HepG2 (cell line): Measurements from ENCODE around the gene SENP5. TPM values are rescaled to one million over a fixed set of nuclear protein-coding genes. Genes with fewer than 3 reads are reported as not detected.

ENCODE experiments used
- CREM ChIP-seq, 2 experiments: sonication (generic) in 1 of 2; formaldehyde crosslinking in 1 of 2; IDR thresholded peaks; 2 replicates each; pipeline versions ENCODE4 v1.4.0 to v1.6.1; 2016 to 2020; ENCODE audit warnings: antibody characterized with exemption in 1 of 2, mild to moderate bottlenecking in 1 of 2, missing genetic modification reagents in 1 of 2
- EED ChIP-seq: sonication (generic); formaldehyde crosslinking; IDR thresholded peaks from 2 replicates; pipeline ENCODE4 v1.5.0; 2020; ENCODE audit warnings: mild to moderate bottlenecking, missing genetic modification reagents
- FOXP1 ChIP-seq, 2 experiments: fragments of 450-650 bp in 1 of 2; IDR thresholded peaks; 2 replicates each; pipeline ENCODE4 v1.6.1; 2017 to 2018; ENCODE audit warnings: antibody characterized with exemption in 1 of 2
- HOXA3 ChIP-seq: sonication (generic); formaldehyde crosslinking; IDR thresholded peaks from 2 replicates; pipeline ENCODE4 v1.5.0; 2020; ENCODE audit warnings: missing genetic modification reagents
- KDM6A ChIP-seq: IDR thresholded peaks from 2 replicates; pipeline ENCODE4 v1.6.1; 2016; ENCODE audit warnings: low read depth
- NCOA2 ChIP-seq: sonication (generic); formaldehyde crosslinking; IDR thresholded peaks from 2 replicates; pipeline ENCODE4 v1.8.0; 2022; ENCODE audit warnings: inconsistent platforms
- NFYB ChIP-seq: sonication (generic); formaldehyde crosslinking; IDR thresholded peaks from 2 replicates; pipeline ENCODE4 v1.4.0; 2020; ENCODE audit warnings: missing genetic modification reagents
- SETDB1 ChIP-seq: sonication (generic); formaldehyde crosslinking; IDR thresholded peaks from 2 replicates; pipeline ENCODE4 v1.5.1; 2020; ENCODE audit warnings: missing genetic modification reagents, mild to moderate bottlenecking, borderline replicate concordance
- TRAFD1 ChIP-seq: sonication (generic); formaldehyde crosslinking; IDR thresholded peaks from 2 replicates; pipeline ENCODE4 v1.5.1; 2020; ENCODE audit warnings: missing genetic modification reagents, mild to moderate bottlenecking, borderline replicate concordance
- ZMYM4 ChIP-seq: sonication (generic); formaldehyde crosslinking; IDR thresholded peaks from 2 replicates; pipeline ENCODE4 v1.8.1; 2023; ENCODE audit warnings: mild to moderate bottlenecking, missing genetic modification reagents
- ZNF143 ChIP-seq: sonication (generic); formaldehyde crosslinking; IDR thresholded peaks from 2 replicates; pipeline ENCODE4 v1.4.0; 2020; ENCODE audit warnings: missing genetic modification reagents
- ZNF224 ChIP-seq: sonication (generic); formaldehyde crosslinking; IDR thresholded peaks from 2 replicates; pipeline ENCODE4 v1.5.0; 2020; ENCODE audit warnings: mild to moderate bottlenecking, missing genetic modification reagents
- ZNF556 ChIP-seq: sonication (generic); formaldehyde crosslinking; IDR thresholded peaks from 2 replicates; pipeline ENCODE4 v1.4.0; 2020; ENCODE audit warnings: mild to moderate bottlenecking, missing genetic modification reagents, borderline replicate concordance
- ZNF558 ChIP-seq: sonication (generic); formaldehyde crosslinking; IDR thresholded peaks from 2 replicates; pipeline ENCODE4 v1.9.0; 2022; ENCODE audit warnings: mild to moderate bottlenecking, missing genetic modification reagents, borderline replicate concordance
- ZNF761 ChIP-seq: sonication (generic); formaldehyde crosslinking; conservative IDR thresholded peaks from 2 replicates; pipeline ENCODE4 v1.4.0; 2020; ENCODE audit warnings: mild to moderate bottlenecking, missing genetic modification reagents
- polyA plus RNA-seq, 8 experiments: library from polyadenylated mRNA; depleted of rRNA in 3 of 8; stranded (reverse) in 7 of 8; unstranded in 1 of 8; fragments of >200 nt; fragmentation: Illumina TruSeq in 4 of 8; extraction: Trizol in 4 of 8; gene quantifications; 2 replicates each; pipeline versions ENCODE4 v1.2.1 to v1.2.3, GENCODE V29; 2011 to 2016; ENCODE audit warnings: low read depth in 4 of 8, missing spikeins in 1 of 8, mixed read lengths in 1 of 8; ENCODE audit not compliant: insufficient read depth in 1 of 8
- total RNA-seq, 5 experiments: library from RNA; depleted of rRNA; stranded (reverse); fragments of >200 nt; fragmentation: Illumina TruSeq; extraction: Trizol; gene quantifications; 2 replicates each; pipeline ENCODE4 v1.2.3, GENCODE V29; 2016; ENCODE audit warnings: low read depth in 1 of 5
- TF ChIP-seq, protein P1 (sequence below): IDR thresholded peaks from 2 replicates; pipeline ENCODE4 v1.6.1; 2016; ENCODE audit warnings: low read depth, control low read depth
- TF ChIP-seq, protein P2 (sequence below): sonication (generic); formaldehyde crosslinking; IDR thresholded peaks from 2 replicates; pipeline ENCODE4 v1.4.0; 2020; ENCODE audit warnings: missing genetic modification reagents

The SENP5 gene
- total and polyA plus RNA-seq, 2 of the 13 experiments (the other 11 are each of a cell fraction or from before 2014, with no cell fraction given) = 17.6 to 30.9 TPM

DNA sequence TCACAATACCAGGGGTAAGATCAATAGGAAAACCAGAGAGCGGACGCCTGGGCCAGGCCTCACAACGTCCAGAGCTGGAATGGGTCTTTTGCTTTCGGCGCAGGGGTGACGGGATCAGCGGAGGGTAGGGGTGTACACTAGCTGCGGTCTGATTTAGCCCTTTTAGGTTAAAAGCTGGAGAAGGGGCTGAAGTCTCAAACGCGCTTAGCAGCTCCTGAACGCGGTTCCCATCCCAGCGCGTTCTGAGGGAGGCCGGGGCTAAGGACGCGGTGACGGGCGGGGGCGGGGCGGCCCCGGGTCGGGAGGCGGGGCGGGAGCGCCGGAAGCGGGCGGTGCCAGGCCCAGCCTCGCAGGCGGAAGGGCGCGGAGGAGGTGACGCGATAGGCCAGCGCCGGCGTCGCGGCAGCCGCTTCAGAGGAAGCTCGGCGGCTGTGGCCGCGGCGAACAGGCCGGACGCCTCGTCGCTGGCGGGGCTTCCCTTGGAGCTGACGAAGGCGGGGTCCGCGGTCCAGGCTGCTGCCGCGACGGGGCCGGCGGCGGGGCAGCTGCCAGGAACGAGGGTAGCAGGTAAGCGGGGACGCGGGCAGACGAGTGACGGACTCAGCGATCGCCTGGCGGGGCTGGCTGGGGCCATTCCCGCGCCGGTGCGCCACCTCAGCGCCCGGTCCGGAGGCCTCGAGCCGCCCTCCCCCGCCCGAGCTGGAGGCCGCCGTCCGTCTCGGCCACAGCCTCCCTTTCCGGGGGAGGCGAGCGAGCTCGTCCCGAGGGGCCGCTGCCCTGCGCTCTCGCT, at the start of gene SENP5 (continued):
- TF ChIP-seq, protein P1, sequence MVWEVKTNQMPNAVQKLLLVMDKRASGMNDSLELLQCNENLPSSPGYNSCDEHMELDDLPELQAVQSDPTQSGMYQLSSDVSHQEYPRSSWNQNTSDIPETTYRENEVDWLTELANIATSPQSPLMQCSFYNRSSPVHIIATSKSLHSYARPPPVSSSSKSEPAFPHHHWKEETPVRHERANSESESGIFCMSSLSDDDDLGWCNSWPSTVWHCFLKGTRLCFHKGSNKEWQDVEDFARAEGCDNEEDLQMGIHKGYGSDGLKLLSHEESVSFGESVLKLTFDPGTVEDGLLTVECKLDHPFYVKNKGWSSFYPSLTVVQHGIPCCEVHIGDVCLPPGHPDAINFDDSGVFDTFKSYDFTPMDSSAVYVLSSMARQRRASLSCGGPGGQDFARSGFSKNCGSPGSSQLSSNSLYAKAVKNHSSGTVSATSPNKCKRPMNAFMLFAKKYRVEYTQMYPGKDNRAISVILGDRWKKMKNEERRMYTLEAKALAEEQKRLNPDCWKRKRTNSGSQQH = 0 out of 2 replicates have a peak, but pooled peaks have one; percentile 33
- TF ChIP-seq NCOA2 (CRISPR knock-in tag) (no peak; the same call in 1 of the 2 replicates), SETDB1 (CRISPR knock-in tag) (no peak), KDM6A (CRISPR knock-in tag) (no peak), TRAFD1 (CRISPR knock-in tag) (no peak; the same call in 1 of the 2 replicates), FOXP1 (IDR thresholded peaks at IDR 0.05) (no peak), FOXP1 (CRISPR knock-in tag; IDR thresholded peaks at IDR 0.05) (no peak), NFYB (CRISPR knock-in tag) (peak; percentile 20; the same call in 1 of the 2 replicates), ZNF143 (CRISPR knock-in tag) (no peak), ZMYM4 (CRISPR knock-in tag) (peak; percentile 81), EED (CRISPR knock-in tag) (no peak), CREM (IDR thresholded peaks at IDR 0.05) (peak; percentile 70), CREM (CRISPR knock-in tag; IDR thresholded peaks at IDR 0.05) (peak; percentile 62), HOXA3 (peak; percentile 94), ZNF224 (CRISPR knock-in tag) (no peak), ZNF558 (peak; percentile 83; the same call in 1 of the 2 replicates), ZNF761 (no peak; the same call in 1 of the 2 replicates), ZNF556 (CRISPR knock-in tag) (peak; percentile 75; the same call in 1 of the 2 replicates)
- TF ChIP-seq, protein P2, sequence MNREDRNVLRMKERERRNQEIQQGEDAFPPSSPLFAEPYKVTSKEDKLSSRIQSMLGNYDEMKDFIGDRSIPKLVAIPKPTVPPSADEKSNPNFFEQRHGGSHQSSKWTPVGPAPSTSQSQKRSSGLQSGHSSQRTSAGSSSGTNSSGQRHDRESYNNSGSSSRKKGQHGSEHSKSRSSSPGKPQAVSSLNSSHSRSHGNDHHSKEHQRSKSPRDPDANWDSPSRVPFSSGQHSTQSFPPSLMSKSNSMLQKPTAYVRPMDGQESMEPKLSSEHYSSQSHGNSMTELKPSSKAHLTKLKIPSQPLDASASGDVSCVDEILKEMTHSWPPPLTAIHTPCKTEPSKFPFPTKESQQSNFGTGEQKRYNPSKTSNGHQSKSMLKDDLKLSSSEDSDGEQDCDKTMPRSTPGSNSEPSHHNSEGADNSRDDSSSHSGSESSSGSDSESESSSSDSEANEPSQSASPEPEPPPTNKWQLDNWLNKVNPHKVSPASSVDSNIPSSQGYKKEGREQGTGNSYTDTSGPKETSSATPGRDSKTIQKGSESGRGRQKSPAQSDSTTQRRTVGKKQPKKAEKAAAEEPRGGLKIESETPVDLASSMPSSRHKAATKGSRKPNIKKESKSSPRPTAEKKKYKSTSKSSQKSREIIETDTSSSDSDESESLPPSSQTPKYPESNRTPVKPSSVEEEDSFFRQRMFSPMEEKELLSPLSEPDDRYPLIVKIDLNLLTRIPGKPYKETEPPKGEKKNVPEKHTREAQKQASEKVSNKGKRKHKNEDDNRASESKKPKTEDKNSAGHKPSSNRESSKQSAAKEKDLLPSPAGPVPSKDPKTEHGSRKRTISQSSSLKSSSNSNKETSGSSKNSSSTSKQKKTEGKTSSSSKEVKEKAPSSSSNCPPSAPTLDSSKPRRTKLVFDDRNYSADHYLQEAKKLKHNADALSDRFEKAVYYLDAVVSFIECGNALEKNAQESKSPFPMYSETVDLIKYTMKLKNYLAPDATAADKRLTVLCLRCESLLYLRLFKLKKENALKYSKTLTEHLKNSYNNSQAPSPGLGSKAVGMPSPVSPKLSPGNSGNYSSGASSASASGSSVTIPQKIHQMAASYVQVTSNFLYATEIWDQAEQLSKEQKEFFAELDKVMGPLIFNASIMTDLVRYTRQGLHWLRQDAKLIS (CRISPR knock-in tag) = no peak; the same call in 1 of the 2 replicates
